GM12878 (cell line): ENCODE results near the gene SKAP1. TPM values are rescaled to one million over a fixed set of nuclear protein-coding genes. Genes with fewer than 3 reads are reported as not detected.

Experiments used
- ATAC-seq: fragments of 200-7000 bp; cut with Tn5 transposase; 3 replicates; pipeline ENCODE4 v1.9.1; 2020; ENCODE audit warnings: mild to moderate bottlenecking, moderate library complexity
- BruUV-seq: library from RNA; stranded (reverse); fragments of 400-500 nt; replicated peaks from 2 replicates; lab custom pipeline; 2021; lab: Mats Ljungman, UMichigan
- CTCF ChIA-PET: fragments of 300-600 bp; sonication (Branson Sonifier 250); formaldehyde crosslinking; extraction: SDS; loops from one replicate; lab custom pipeline; 2021; ENCODE audit warnings: inconsistent platforms; lab: Yijun Ruan, JAX
- POLR2A ChIA-PET: fragments of 350-600 bp; formaldehyde crosslinking; extraction: SDS; loops from one replicate; lab custom pipeline; 2021; ENCODE audit warnings: inconsistent platforms; lab: Charles Lee
- RAD21 ChIA-PET: fragments of 300-600 bp; sonication (Branson Sonifier 250); formaldehyde crosslinking; loops from one replicate; lab custom pipeline; 2023; ENCODE audit warnings: antibody characterized with exemption; ENCODE audit not compliant: unreplicated experiment; lab: Charles Lee
- SMC1A ChIA-PET: fragments of 300-600 bp; sonication (Branson Sonifier 250); formaldehyde crosslinking; loops from one replicate; lab custom pipeline; 2023; ENCODE audit not compliant: unreplicated experiment, uncharacterized antibody; lab: Charles Lee
- DNase-seq: peaks from one replicate; pipeline ENCODE4 v3.0.0-alpha.2; 2011; ENCODE audit warnings: low read depth, low spot score
- FAIRE-seq: peaks from 3 replicates; lab custom pipeline; 2011; peaks lifted over from hg19 to GRCh38; lab: Jason Lieb, UNC
- H2AFZ ChIP-seq: 2 replicates; pipeline ENCODE4 v1.6.0; 2011; ENCODE audit warnings: low read depth, low read length, control low read depth; ENCODE audit not compliant: control insufficient read depth
- H3K27ac ChIP-seq: 2 replicates; pipeline ENCODE4 v1.5.1; 2011; ENCODE audit warnings: control low read depth; ENCODE audit not compliant: control insufficient read depth, insufficient read depth
- H3K27me3 ChIP-seq, 2 experiments: replicated peaks in 1 of 2; 2 replicates each; pipeline versions ENCODE4 v1.6.0 to v1.6.1; 2011; ENCODE audit warnings: low read length in 1 of 2; ENCODE audit not compliant: control insufficient read depth in 2 of 2, insufficient read depth in 2 of 2
- H3K36me3 ChIP-seq, 2 experiments: 2 replicates each; pipeline ENCODE4 v1.5.1; 2011; ENCODE audit warnings: low read length in 1 of 2; ENCODE audit not compliant: control insufficient read depth in 2 of 2, insufficient read depth in 2 of 2
- H3K4me1 ChIP-seq: 2 replicates; pipeline ENCODE4 v1.6.1; 2011; ENCODE audit warnings: mild to moderate bottlenecking, low read length, moderate library complexity, mixed read lengths; ENCODE audit not compliant: control insufficient read depth, insufficient read depth
- H3K4me2 ChIP-seq: 2 replicates; pipeline ENCODE4 v1.6.0; 2011; ENCODE audit warnings: control low read depth; ENCODE audit not compliant: control insufficient read depth, insufficient read depth
- H3K4me3 ChIP-seq: fragments of 200-600 bp; sonication (generic); 2 replicates; pipeline ENCODE4 v1.5.1; 2016
- H3K79me2 ChIP-seq: 2 replicates; pipeline ENCODE4 v1.6.0; 2011; ENCODE audit warnings: low read length; ENCODE audit not compliant: control insufficient read depth, insufficient read depth
- H3K9ac ChIP-seq: 2 replicates; pipeline ENCODE4 v1.8.0; 2011; ENCODE audit warnings: low read length, control low read depth, mixed read lengths; ENCODE audit not compliant: control insufficient read depth, insufficient read depth
- H3K9me3 ChIP-seq: replicated peaks from 3 replicates; pipeline ENCODE4 v1.5.1; 2011; ENCODE audit warnings: mild to moderate bottlenecking, low read length; ENCODE audit not compliant: control insufficient read depth, insufficient read depth
- H4K20me1 ChIP-seq: 2 replicates; pipeline ENCODE4 v1.6.0; 2011; ENCODE audit not compliant: control insufficient read depth, insufficient read depth
- CEBPZ ChIP-seq: fragments of 150-350 bp; IDR thresholded peaks from 2 replicates; pipeline ENCODE4 v1.6.1; 2016; ENCODE audit warnings: low read depth, low read length
- CUX1 ChIP-seq: IDR thresholded peaks from 2 replicates; pipeline ENCODE4 v1.6.1; 2012; ENCODE audit warnings: improper control_type of control experiment, low read depth, low read length; ENCODE audit not compliant: insufficient replicate concordance
- JUNB ChIP-seq: IDR thresholded peaks from 2 replicates; pipeline ENCODE4 v1.6.1; 2016; ENCODE audit warnings: antibody characterized with exemption, mild to moderate bottlenecking
- MEF2A ChIP-seq: IDR thresholded peaks from 2 replicates; pipeline ENCODE4 v1.6.1; 2011; ENCODE audit warnings: low read depth, mild to moderate bottlenecking, low read length, moderate library complexity; ENCODE audit not compliant: insufficient read depth
- SMARCA5 ChIP-seq: fragments of 450-650 bp; IDR thresholded peaks from 2 replicates; pipeline ENCODE4 v1.6.1; 2017; ENCODE audit warnings: mild to moderate bottlenecking
- WGBS: methylation state at CpG from one replicate; pipeline ENCODE4 v1.1.6; 2016; ENCODE audit warnings: low lambda C conversion rate; ENCODE audit not compliant: insufficient replicate concordance, insufficient coverage; ENCODE audit errors: missing lambda C conversion rate; 5-methylcytosine and 5-hydroxymethylcytosine counted together
- in situ Hi-C: fragments of 300-500 bp; cut with MboI; formaldehyde crosslinking; loops from 9 replicates; pipeline ENCODE4 v1.14.3; 2018; ENCODE audit warnings: mixed read lengths
- intact Hi-C: fragments of 100-400 bp; cut with micrococcal nuclease; formaldehyde crosslinking; loops from one replicate; pipeline ENCODE4 v1.14.2; 2022; ENCODE audit not compliant: unreplicated experiment
- polyA plus RNA-seq, 11 experiments: library from polyadenylated mRNA; depleted of rRNA in 4 of 11; unstranded in 6 of 11; stranded (reverse) in 5 of 11; fragments of >200 nt; fragmentation: Nextera tagmentation in 4 of 11; fragmentation: Illumina TruSeq in 1 of 11; extraction: Ambion mirVana in 4 of 11; extraction: Trizol in 1 of 11; gene quantifications; 1 replicate in 1 of 11; 2 replicates in 10 of 11; pipeline versions ENCODE4 v1.2.1 to v1.2.3, GENCODE V29; 2011 to 2016; ENCODE audit warnings: inconsistent platforms in 2 of 11, missing spikeins in 2 of 11, low read depth in 1 of 11
- total RNA-seq, 4 experiments: library from RNA; depleted of rRNA in 3 of 4; stranded (reverse); fragments of >200 nt in 3 of 4; fragmentation: Illumina TruSeq in 1 of 4; extraction: Trizol in 1 of 4; gene quantifications; 2 replicates each; pipeline versions ENCODE4 v1.2.1 to v1.2.3, GENCODE V29; 2013 to 2021

SKAP1 gene
- total and polyA plus RNA-seq, 10 of the 15 experiments (the other 5 are each of a cell fraction or from before 2014, with no cell fraction given), result 17.1 to 97.6 (median 35.9) TPM

- in situ Hi-C loops, result no loop called here
- Histone ChIP-seq H3K79me2 (no peaks in the 10 kb centered on the region), H4K20me1 (no peaks in the 10 kb centered on the region), H3K36me3 (peaks cover 3 to 17% of the 10 kb centered on the region in 2 experiments; a peak in 3 of 4 replicates), H3K4me2 (no peak overlapping the region), H3K4me1 (peaks cover 6% of the 10 kb centered on the region)
- ChIA-PET SMC1A (interaction anchor here (1.6 to 1.8 kb wide), 2 partner anchors 99 to 433 kb away, joined by 3 to 6 read pairs; no protein-coding TSS in a partner anchor), CTCF (interaction anchor here (0.6 kb wide), 1 partner anchor 67 kb away, joined by 3 read pairs; no protein-coding TSS in a partner anchor)
- intact Hi-C loops, result no loop called here
- peak; percentile 16; the same call in 1 of the 2 replicates for TF ChIP-seq JUNB
- no peak for TF ChIP-seq SMARCA5
- TF ChIP-seq MEF2A, result no peak
- TF ChIP-seq, all 136 proteins: peak for 1
- ATAC-seq, result no peak
- Histone ChIP-seq H3K4me3 (no peak overlapping the region), H3K9ac (no peak overlapping the region), H3K27me3 (no peaks in the 10 kb centered on the region), H3K27ac (no peak overlapping the region), H2AFZ (no peak overlapping the region), H3K9me3 (no peaks in the 10 kb centered on the region)
- whole genome bisulfite sequencing, result 50% methylated on average over 4 of the region's 4 CpGs
- DNase-seq, result no peak
- POLR2A ChIA-PET, result interaction anchor here (0.7 kb wide), 1 partner anchor 67 kb away, joined by 3 read pairs; no protein-coding TSS in a partner anchor
- RAD21 ChIA-PET, result no interaction called here
- no peak for FAIRE-seq
- BruUV-seq, result no TSS peak
These were observed 250.7 kb downstream of the SKAP1 start for GRCh38 chr17:48179071-48179945.

- ChIA-PET POLR2A (interaction anchor here (0.7 kb wide), 1 partner anchor 66 kb away, joined by 3 read pairs; no protein-coding TSS in a partner anchor), SMC1A (interaction anchor here (1.8 kb wide), 1 partner anchor 98 kb away, joined by 6 read pairs; no protein-coding TSS in a partner anchor), RAD21 (no interaction called here), CTCF (no interaction called here)
- no peak overlapping the region for H3K4me3 ChIP-seq
- peaks cover 6% of the 10 kb centered on the region for H3K4me1 ChIP-seq
- no peaks in the 10 kb centered on the region for H3K9me3 ChIP-seq
- peaks cover 2 to 15% of the 10 kb centered on the region in 2 experiments; a peak in 3 of 4 replicates for H3K36me3 ChIP-seq
- WGBS, result 71% methylated on average over 4 of the region's 4 CpGs
- no peak overlapping the region for H2AFZ ChIP-seq
- intact Hi-C loops (no loop called here), in situ Hi-C loops (no loop called here)
- no peaks in the 10 kb centered on the region for H3K79me2 ChIP-seq
- no peaks in the 10 kb centered on the region for H3K27me3 ChIP-seq
- ATAC-seq (no peak), DNase-seq (no peak), FAIRE-seq (no peak)
- H3K4me2 ChIP-seq, result no peak overlapping the region
- no peaks in the 10 kb centered on the region for H4K20me1 ChIP-seq
- H3K27ac ChIP-seq, result no peak overlapping the region
- H3K9ac ChIP-seq, result no peak overlapping the region
- no TSS peak for BruUV-seq
- no peak for TF ChIP-seq CUX1
- TF ChIP-seq CEBPZ, result no peak
These were observed 251.7 kb downstream of the SKAP1 start for GRCh38 chr17:48178317-48178716.
